ENCODE data around the gene ALOX12B. TPM values are rescaled to one million over a fixed set of nuclear protein-coding genes. Genes with fewer than 3 reads are reported as not detected.

Gene ALOX12B
- total RNA-seq = 1.4 TPM

DNA sequence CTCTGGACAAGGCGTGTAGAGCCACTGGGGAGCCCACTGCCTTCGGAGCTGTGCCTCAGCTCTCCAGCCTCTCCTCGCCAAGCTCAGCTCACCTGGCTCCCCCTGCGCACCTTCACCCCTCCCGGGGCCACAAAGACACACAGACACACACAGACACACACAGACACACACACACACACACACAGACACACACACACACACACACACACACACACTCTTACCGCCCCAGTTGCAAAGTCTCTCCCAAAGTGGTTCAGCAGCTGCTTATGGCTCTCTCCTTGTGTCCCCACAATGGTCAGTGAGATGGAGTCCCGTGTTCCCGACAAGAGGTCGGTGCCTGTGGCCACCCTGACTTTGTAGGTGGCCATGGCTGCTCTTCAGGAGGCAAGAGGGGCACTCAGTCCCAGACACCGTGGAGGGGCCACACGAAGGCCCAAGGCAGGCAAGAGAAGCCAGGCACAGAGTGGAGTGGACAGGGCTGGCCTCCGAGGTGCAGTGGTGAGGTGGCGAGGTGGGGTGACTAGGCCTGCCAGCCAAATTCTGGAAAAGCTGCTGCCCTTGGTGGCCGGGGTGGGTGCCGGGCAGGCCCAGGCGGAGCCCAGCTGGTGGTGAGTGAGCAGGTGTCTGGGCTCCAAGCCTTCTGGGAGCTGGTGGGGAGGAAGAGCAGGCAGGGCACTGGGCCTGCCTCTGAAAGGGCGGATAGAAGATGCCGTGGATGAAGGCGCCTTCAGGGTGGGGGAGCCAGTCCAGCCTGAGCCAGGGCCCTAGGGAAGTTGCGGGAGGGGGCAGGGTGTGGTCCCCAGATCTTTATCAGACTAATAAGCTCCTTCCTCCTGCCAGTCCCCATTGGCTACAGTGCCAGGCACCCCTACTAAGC is at the start of gene ALOX12B:
Gene ALOX12B, minus strand, starts transcription at position 642 of the 877 bp plus-strand sequence. Its CDS starts 274 bp downstream, at position 368.
- no peak for DNase-seq

DNA sequence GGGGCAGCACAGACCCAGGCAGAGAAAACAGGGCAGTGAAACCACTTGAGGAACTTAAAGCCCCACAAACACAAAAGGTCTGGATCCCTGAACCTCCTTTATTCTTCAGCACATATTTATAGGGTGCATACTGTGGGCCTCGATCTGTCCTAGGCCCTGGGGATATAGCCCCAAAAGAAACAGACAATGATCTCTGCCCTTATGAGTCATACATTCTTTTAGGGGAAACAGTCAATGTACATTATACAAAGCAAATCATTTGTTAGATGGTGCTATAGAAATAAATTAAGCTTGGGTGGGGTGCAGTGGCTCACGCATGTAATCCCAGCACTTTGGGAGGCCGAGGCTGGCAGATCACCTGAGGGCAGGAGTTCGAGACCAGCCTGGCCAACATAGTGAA is 46.4 kb upstream of the ALOX12B start:
- DNase-seq = no peak

DNA sequence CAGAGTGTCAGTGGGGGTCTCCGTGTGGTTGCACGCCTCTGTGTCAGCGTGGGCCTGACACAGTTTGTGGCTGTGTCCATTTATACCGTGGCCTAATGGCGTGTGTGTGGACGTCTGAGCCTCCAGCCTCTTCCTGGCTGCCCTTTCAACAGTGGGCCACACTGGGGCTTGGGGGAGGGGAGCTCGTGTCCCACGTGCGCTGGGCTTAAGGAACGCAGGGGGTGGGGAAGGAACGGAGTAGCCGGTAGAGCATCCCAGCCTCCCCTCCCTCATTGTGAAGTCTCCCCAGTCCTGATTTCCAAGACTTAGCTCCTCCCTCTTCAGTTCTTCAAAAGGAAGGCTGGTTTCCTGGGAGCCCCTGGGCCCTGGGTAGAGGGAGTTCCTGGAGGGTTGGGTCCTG is 45.9 kb upstream of the ALOX12B start:
- DNase-seq = no peak

DNA sequence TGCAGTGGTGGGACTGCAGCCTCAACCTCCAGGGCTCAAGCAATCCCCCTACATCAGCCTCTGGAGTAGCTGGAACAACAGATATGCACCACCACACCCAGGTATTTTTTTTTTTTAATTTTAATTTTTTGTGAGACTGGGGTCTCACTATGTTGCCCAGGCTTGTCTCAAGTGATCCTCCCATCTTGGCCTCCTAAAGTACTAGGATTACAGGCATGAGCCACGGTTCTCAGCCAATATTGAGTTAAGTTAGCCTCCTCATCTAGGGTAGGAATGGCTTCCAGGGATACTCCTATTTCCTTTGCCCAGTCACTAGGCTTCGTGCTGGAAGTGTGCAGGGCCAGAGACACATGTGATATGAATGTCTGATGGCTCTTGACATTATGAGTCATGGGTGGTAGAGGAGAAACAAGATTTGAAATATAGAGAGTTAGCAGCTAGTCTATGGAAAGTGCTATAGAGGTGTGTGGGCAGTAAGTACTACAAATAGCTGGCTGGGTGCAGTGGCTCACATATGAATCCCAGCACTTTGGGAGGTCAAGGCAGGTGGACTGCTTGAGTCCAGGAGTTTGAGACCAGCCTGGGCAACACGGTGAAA is 44.4 kb upstream of the ALOX12B start:
- DNase-seq = no peak

DNA sequence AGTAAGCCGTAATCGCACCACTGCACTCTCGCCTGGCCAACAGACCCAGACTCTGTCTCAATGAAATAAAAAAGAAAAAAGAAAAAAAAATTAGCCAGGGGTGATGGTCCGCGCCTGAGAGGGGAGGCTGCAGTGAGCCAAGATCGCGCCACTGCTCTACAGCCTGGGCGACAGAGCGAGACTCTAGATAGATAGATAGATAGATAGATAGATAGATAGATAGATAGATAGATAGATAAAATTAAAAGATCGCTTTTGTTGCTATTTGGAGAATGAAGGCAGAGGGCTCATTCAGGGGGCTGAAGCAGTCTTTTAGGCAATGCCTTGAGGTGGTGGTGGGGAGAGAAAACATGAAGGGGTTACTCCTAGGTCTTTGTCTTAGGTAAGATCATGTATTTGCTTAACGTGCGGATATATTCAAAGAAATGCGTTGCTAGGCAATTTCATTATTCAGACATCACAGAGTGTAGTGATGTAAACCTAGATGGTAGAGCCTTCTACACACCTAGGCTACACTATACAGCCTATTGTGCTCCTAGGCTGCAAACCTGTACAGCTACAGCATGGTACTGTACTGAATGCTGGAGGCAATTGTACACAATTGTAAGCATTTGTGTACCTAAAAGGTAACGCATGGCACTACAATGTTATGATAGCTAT is 40.7 kb upstream of the ALOX12B start:
- DNase-seq = no peak

DNA sequence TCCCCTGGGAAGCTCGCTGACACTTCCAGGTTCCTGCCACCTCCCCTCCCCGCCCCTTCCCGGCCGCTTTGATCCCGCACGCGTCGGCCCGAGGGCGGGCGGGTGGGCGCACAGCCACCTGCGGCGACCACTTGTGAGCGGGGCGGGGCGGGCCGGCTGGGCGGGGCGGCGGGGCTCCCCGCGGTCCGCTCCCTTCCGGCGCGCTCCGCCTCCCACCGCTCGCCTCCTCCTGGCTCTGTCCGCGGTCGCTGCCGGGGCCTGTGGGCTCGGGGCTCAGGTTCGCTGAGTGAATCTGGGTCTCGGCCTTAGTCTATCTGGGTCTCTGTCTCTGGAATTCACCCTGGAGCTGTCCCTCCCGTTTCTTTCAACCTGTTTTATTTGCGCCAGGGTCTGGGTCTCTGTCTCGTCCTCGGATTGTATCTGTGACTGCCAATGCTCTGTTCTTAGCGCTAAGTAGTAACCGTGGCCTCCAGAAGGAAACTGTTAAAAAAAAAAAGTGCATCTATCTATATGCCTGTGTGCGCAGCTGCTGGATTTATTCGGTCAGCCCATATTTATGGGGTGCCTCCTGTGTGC is 39.1 kb upstream of the ALOX12B start:
- no peak for DNase-seq

DNA sequence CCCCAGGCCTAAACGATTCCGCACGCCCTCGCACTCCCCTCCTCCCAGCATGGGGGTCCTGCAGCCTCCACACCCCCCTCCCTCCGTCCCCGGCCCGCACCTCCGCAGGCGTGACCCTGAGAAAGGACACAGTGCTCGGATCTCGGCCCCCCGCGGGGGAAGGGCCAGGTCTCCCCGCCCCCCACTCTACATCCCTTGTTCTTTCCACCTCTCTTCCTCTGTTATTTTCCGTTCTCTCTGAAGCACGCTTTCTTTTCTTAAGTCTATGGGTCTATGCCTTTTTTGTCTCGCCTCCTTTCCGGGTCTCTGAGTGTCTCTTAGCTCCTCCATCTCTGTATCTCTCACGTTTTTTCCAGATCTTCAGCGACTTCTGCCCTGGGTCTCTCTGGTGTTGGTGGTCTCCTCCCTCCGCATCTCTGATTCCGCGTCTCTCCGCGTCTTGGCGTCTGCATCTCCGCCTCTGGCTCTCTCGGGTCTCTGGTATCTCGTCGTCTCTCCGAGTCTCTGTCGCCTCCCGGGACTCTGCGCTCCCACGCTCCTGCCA is 38.5 kb upstream of the ALOX12B start:
- no peak for DNase-seq

DNA sequence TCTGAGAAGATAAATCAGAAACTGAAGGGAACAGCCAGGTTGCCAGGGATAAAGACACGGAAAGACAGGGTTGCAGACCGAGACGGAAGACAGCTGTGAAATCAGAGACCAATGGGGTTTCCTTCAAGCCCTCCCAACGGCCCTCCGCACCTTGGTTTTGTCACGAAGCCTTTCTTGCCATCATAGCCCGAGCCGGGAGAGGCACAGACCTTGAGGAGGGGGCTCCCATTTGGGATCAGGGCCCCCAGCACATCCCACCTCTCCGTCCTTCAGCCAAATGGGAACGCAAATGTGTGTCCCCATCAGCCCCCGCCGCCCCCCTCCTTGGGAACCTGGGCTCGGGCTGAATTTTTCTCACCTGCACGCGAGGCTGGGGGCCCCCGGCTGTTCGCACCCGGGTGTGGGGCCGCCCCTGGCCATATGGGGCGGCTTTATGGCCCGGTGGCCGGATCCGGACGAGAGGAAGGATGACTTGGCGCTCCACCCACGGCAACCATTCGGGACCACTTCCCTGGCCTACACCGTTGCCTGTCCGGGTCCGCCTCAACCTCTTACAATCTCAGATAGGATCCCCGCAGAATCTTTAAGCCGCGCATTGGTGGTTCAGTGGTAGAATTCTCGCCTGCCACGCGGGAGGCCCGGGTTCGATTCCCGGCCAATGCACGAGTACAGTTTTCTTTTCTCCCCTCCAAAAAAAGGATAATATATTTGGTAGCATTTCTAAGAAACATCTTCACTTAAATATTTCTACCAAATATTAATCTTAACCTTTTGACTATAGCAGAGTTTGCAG is 37.8 kb upstream of the ALOX12B start:
- DNase-seq = peak; percentile 59

DNA sequence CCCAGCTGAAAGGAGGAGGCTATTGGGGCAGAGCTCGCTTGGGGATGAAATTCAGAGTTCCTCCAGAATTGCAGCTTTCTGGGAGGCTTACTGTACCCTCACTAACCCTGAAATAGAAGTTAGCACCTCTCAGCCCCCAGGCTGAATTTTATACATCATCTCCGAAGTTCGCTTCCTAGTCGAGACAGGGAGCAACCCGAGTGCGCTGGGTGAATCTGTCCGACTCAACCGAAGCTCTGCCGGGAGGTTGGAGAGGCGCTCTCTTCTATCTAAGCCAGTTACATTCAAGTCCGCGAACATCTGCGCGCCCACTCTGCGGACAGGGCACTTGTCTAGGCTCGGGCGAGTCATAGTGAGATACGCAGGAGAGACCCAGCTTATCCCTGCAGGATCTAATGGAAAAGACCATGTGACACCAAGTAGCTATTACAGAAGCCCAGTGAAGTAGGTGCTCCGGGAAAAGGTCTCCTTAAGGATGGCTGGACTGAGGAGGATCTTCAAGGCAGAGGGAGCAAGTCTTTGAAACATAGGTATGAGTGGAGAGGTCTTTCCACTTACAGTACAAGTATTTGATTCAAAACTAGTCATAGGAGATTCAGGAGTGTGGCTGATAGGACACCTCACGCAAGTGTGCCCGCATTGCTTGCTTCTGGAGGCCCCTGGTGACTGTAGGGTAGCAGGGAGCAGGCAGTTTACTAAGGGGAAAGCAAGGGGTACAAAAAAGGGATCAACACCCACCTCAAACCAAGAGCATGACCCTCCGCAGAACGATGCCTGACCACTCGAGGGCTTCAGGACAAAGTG is 37.0 kb upstream of the ALOX12B start:
- no peak for DNase-seq

DNA sequence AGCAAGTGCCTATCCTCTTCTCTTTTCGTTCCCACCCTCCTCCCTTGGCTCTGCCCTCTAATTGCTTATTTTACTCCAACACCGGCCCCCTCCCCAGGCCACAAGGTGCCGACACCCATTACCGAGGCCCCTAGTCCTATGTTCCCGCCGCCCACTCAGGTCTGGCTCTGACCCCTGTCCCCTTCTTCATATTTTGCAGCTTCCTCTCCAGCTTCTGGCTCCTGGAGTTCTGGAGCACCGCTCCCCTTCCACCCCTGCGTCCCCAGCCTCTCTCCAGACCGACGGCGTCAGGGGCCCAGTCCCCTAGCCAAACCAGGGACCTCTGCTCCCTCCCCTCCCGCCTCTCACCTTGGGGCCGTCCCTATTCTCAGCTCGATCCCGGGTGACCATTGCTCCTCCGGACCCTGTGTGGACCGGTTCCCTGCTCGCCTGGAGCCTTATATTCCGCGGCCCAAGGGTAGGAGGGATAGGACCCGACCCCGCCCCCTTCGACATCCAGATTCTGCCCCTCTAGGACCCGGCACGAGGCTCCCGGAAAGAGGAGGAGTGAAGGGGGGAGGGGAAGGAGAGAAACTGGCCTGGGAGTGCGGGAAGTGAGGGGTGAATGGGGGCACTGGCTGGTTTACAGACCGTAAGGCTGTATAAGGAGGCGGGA is 36.3 kb upstream of the ALOX12B start, which contains the start of gene HES7:
Gene HES7, minus strand, starts transcription at position 412 of the 655 bp plus-strand sequence. Its CDS starts 22 bp downstream, at position 390.
- DNase-seq = no peak

DNA sequence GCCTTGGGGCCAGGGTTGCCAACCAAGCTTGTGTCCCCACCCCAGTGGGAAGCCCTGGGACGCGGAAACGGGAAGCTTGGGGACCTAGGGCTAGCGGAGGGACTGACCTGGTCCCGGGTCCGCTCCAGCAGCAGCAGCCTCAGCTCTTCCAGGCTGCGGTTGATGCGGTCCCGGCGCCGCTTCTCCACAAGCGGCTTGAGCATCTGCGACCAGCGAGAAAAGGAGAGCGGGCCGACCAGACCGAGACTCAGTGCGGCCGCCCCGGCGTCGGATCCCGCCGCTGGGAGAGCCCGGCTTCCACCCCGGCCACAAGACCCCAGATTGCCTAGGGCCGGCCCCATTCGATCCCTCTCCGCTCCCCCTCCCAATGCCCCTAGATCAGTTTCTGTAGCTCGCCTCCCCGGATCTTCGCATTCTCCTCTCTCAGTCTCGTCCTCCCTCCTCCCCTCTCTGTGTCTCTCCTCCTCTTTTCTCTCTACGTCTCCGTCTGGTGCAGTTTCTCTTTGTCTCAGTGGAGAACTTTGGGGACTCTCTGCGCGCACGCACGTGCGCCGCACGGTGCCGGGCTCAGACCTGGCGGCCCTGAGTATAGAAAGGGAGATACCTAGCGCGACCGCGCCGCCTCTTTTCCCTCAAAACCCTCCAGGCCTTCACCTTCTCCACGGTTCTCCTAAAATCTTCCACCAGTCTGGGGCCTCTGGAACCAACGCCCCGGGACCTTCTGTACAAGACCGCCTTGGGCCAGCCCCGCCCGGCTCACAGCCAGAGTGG is 35.6 kb upstream of the ALOX12B start:
- no peak for DNase-seq

DNA sequence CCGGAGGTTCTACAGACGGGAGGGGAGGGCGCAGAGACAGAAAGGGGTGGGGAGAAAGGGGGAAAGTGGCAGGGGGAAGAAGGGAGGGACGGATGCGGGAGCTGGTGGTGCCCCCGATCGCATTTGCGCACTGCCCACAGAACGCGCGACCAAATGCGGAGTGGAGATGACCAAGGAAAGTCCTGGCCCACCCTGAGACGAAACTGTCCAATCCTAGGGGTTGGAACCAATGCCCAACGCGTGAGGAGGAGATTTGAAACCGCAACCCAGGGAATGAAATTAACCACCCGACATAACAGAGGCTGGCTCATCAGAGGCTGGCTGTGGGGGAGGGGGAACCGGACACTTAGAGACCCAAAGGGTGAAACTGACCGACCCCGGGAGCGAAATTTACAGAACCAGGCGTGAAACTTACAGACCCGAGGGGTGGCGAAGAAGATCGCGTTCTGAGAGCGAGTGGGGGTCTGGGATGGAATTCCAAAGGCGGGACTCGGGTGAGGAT is 35.0 kb upstream of the ALOX12B start:
- DNase-seq = peak; percentile 40

DNA sequence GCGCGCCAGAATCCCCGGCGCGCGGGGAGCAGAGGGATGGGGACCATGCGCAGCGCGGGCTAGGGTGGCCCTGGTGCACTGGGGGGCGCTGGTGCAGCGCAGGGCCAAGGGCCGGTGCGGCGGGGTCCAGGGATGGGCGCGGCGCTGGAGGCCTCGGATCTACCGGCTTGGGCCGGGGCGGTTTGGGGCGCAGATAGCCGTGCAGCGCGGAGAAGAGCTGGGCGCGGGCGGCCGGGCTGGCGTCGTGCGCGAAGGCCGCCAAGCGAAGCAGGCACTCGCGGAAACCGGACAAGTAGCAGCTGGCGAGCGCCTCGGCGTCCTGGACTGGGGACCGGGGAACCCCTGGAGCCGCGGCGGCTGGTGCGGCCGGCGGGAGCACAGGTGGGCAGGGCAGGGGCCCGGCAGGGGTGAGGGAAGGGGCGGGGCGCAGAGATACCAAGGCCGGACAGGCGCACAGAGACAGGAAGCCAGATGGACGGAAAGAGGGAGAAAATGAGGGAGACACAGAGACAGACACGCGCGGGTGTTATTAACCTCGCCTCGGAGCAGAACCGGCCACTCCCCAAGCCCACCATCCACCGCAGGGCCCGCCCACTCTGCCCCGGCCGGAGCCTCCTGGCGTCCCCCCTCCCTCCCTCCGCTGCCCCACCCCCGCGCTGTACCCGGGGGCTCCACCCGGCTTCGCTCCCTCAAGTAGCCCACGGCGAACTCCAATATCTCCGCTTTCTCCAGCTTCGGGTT is 34.3 kb upstream of the ALOX12B start:
- DNase-seq = peak; percentile 62

DNA sequence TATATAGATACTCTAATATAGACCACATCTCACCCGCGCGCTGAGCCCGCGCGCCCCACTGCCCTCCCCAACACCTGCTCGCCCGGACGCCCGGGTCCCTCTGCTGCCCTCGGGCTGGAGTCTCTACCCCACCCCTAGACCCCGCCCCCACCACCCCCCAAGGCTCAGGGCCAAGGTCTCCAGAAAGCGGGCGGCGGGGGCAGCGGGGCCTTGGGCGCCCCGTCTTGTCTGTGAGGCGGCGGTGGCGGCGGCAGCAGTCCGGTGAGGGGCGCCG is 33.8 kb upstream of the ALOX12B start:
- DNase-seq = no peak

DNA sequence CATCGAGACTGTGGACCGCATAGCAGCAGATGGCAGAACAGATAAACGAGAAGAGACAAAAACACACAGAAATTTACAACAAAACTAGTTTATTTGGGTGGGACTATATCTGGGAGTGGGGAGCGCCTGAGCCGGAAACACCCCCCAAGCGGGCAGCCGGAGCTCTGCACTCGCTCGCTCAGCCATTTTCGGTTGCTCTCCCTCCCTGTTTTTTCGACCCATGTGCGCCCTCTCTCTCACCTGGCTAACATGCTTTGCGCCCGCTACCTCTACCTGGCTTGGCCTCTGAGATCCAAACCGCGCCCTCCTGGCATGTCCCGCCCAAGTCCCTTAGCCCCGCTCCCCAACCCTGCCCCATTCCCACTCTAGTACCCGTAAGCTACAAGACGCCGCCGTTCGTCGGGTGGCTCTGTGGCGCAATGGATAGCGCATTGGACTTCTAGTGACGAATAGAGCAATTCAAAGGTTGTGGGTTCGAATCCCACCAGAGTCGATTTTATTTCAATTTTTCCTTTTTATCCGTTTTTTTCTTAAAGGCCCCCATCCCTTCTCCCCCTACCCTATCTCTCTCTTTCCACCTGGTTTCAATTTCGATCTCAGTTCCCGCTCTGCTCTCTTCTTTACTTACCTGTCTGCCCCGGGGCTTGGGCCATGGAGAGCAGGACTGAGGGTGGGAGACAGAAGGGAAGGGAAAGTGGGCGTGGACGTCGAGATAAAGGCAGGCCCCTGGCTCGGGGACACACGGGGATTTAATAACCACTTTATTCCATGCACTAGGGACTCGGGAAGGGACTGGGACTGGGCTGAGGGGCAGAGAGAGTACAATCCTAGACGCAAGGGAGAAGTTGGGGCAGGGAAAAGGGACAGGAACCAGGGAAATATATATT is 33.2 kb upstream of the ALOX12B start:
- peak; percentile 30 for DNase-seq

DNA sequence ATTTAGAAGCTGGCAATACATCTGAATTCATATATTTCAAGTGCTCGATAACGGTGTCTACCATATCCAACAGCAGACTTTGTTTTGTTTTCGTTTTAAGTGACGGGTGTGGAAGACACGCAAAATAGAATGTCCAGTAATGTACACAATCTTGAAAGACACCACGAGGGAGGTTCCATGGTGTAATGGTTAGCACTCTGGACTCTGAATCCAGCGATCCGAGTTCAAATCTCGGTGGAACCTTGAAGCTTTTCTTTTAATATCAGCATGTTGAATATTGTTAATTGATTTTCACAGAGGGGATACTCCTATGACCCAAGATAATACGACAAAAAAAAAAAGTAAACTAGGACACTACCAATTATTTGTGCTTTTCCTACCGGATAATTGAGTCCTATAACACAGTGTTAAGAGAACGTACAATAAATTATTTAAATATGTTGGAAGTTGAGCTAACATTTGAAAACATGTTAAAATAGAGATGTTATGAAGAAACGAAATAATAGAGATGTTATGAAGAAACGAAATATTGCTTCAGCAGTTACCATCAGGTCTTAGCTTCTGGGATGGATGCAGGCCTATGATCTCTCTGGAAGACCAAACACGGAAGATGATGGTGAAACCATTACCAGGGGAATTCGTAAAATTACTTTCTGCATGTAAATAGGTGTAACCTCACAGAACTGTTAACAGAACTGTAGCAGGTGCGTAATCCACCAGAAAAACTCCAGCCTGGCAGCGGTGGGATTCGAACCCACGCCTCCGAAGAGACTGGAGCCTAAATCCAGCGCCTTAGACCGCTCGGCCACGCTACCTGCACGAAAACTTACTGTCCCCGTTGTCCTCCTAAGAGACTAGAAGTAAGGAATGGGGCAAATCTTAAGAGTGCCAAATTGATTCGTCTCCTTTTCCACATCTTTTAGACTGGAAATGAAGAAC is 32.3 kb upstream of the ALOX12B start:
- peak; percentile 69 for DNase-seq

Data from occipital lobe (tissue), 2 donors.